ENCODE results near the gene MSH5. TPM values are rescaled to one million over a fixed set of nuclear protein-coding genes. Genes with fewer than 3 reads are reported as not detected.

Gene MSH5
- polyA plus RNA-seq, 1 donor from 2014 or later, result 7.8 TPM

DNA sequence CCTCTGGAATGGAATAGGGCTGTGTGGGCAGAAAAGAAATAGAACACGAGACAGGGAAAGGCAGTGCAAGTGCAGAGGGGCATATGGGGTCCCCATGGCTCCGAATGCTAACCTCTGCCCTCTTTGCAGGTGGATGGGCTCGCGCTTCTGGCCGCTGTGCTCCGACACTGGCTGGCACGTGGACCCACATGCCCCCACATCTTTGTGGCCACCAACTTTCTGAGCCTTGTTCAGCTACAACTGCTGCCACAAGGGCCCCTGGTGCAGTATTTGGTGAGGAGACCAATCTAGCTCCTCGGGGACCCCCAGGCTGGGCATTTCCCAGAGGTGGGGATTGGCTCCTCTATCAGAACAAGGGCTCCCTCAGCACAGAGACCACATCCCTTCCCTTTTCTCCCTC, 21.5 kb downstream of the MSH5 start:
- no peaks in the 10 kb centered on the region for H3K79me2 ChIP-seq (replicated peaks; ENCODE audit: insufficient read depth, low read length)
- H3K36me3 ChIP-seq (ENCODE audit: insufficient read depth, low read length), result no peaks in the 10 kb centered on the region
- no peak overlapping the region for H3K4me2 ChIP-seq (ENCODE audit: low read length)
- no peaks in the 10 kb centered on the region for H3K9me3 ChIP-seq (ENCODE audit: low read length)
- no peak overlapping the region for H3K9ac ChIP-seq (ENCODE audit: low read length)
- no peak overlapping the region for H3K4me3 ChIP-seq (ENCODE audit: low read length)
- H3F3A ChIP-seq (ENCODE audit: insufficient read depth, low read length, poor library complexity, severe bottlenecking), result no peaks in the 10 kb centered on the region
- H3K27me3 ChIP-seq (ENCODE audit: insufficient read depth, low read depth, low read length), result no peaks in the 10 kb centered on the region
- H3K9me2 ChIP-seq (ENCODE audit: insufficient read depth, low read length), result no peaks in the 10 kb centered on the region
- TF ChIP-seq SMC3 (conservative IDR thresholded peaks at IDR 0.05; ENCODE audit: poor library complexity), result no peak
- TF ChIP-seq RAD21 (conservative IDR thresholded peaks at IDR 0.05), result no peak
- no peak overlapping the region for H2AFZ ChIP-seq (ENCODE audit: low read depth, low read length)
- no peak overlapping the region for H3K27ac ChIP-seq (ENCODE audit: low read length)
- no peaks in the 10 kb centered on the region for H4K20me1 ChIP-seq (ENCODE audit: insufficient read depth)

DNA sequence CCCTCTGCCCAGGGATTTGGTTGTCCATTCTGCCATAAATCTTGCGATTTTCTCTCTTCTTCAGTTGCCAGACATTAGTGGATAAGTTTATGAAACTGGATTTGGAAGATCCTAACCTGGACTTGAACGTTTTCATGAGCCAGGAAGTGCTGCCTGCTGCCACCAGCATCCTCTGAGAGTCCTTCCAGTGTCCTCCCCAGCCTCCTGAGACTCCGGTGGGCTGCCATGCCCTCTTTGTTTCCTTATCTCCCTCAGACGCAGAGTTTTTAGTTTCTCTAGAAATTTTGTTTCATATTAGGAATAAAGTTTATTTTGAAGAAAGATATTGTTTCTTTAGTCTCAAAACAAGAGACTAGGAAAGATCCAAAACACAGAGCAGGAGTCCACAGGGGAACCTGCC, 22.6 kb downstream of the MSH5 start, which contains the start of gene SAPCD1:
SAPCD1 (plus strand) TSS at position 301 of the 400 bp plus-strand sequence. CDS start 399 bp downstream, outside the sequence.
- no peaks in the 10 kb centered on the region for H4K20me1 ChIP-seq (ENCODE audit: insufficient read depth)
- no peak within 1 kb of the TSS for H3K9ac ChIP-seq (ENCODE audit: low read length)
- no peaks in the 10 kb centered on the region for H3F3A ChIP-seq (ENCODE audit: insufficient read depth, low read length, poor library complexity, severe bottlenecking)
- no peaks in the 10 kb centered on the region for H3K36me3 ChIP-seq (ENCODE audit: insufficient read depth, low read length)
- no peak within 1 kb of the TSS for H3K27ac ChIP-seq (ENCODE audit: low read length)
- TF ChIP-seq RAD21 (conservative IDR thresholded peaks at IDR 0.05), result no peak
- TF ChIP-seq MXI1 (conservative IDR thresholded peaks at IDR 0.05; ENCODE audit: poor library complexity, severe bottlenecking), result no peak
- no peaks in the 10 kb centered on the region for H3K27me3 ChIP-seq (ENCODE audit: insufficient read depth, low read depth, low read length)
- no peak within 1 kb of the TSS for H3K4me3 ChIP-seq (ENCODE audit: low read length)
- no peaks in the 10 kb centered on the region for H3K9me3 ChIP-seq (ENCODE audit: low read length)
- H3K9me2 ChIP-seq (ENCODE audit: insufficient read depth, low read length), result no peaks in the 10 kb centered on the region
- H2AFZ ChIP-seq (ENCODE audit: low read depth, low read length), result no peak within 1 kb of the TSS
- H3K4me2 ChIP-seq (ENCODE audit: low read length), result no peak within 1 kb of the TSS
- H3K79me2 ChIP-seq (replicated peaks; ENCODE audit: insufficient read depth, low read length), result no peaks in the 10 kb centered on the region

DNA sequence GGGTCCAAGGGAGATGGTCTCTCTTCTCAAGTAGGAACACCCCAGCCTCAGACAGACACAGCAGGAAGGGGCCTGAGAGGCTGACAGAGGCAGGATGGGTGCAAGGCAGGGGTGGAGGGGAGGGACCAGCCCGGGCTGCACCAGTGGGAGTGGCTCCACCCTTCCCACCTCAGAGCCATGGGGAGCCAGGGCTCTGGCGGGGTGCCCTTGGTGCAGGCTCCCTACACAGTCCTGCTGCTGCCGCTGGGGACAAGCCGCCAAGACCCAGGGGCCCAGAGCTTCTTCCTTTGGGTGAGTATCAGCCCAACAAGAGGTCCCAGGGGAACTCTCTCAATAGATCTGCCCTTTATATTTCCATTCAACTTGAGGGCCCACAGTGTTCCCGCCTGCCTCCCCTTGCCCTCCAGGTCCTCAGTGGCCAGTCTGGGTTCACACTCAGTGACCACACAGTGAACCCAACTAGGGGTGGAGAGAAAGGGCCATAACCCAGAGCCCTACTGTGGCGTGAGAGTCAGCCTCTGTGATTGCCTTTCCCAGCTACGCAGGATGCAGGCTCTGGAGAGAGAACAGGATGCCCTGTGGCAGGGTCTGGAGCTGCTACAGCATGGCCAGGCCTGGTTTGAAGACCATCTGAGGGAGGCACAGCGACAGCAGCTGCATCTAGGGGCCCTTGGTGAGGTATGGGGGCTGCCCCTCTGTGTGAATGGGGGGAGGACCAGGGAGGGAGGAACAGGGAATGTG, 23.2 kb downstream of the MSH5 start:
- Histone ChIP-seq H3K9me2 (ENCODE audit: insufficient read depth, low read length) (no peaks in the 10 kb centered on the region), H3K4me2 (ENCODE audit: low read length) (no peak overlapping the region), H3K27me3 (ENCODE audit: insufficient read depth, low read depth, low read length) (no peaks in the 10 kb centered on the region), H3K27ac (ENCODE audit: low read length) (no peak overlapping the region), H3K9ac (ENCODE audit: low read length) (no peak overlapping the region), H3F3A (ENCODE audit: insufficient read depth, low read length, poor library complexity, severe bottlenecking) (no peaks in the 10 kb centered on the region), H3K79me2 (replicated peaks; ENCODE audit: insufficient read depth, low read length) (no peaks in the 10 kb centered on the region), H4K20me1 (ENCODE audit: insufficient read depth) (no peaks in the 10 kb centered on the region), H2AFZ (ENCODE audit: low read depth, low read length) (no peak overlapping the region), H3K4me3 (ENCODE audit: low read length) (no peak overlapping the region), H3K9me3 (ENCODE audit: low read length) (no peaks in the 10 kb centered on the region), H3K36me3 (ENCODE audit: insufficient read depth, low read length) (no peaks in the 10 kb centered on the region)
- no peak for TF ChIP-seq EZH2 (IDR thresholded peaks at IDR 0.05; ENCODE audit: borderline replicate concordance, insufficient read depth, low read length, poor library complexity, severe bottlenecking)
- TF ChIP-seq TAF1 (IDR thresholded peaks at IDR 0.05; ENCODE audit: low read depth), result no peak
- TF ChIP-seq POLR2AphosphoS5 (IDR thresholded peaks at IDR 0.05), result no peak

DNA sequence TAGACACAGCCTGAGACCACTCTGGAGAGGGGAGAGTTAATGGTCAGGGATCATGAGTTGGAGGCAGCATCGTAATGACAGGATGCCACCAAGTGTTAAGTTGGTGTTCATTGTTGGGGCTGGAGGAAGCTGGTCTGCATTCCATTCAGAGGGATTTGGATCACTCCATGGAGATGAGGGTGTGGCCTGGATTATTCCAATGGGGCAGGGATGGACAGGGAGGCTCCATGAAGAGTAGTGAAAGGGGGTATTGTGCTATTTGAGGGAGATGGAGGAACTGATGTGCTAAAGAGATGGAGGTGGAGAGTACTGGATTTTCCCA, 23.8 kb downstream of the MSH5 start:
- Histone ChIP-seq H2AFZ (ENCODE audit: low read depth, low read length) (no peak overlapping the region), H3K9me3 (ENCODE audit: low read length) (no peaks in the 10 kb centered on the region), H3K9me2 (ENCODE audit: insufficient read depth, low read length) (no peaks in the 10 kb centered on the region), H4K20me1 (ENCODE audit: insufficient read depth) (no peaks in the 10 kb centered on the region), H3K9ac (ENCODE audit: low read length) (no peak overlapping the region), H3F3A (ENCODE audit: insufficient read depth, low read length, poor library complexity, severe bottlenecking) (no peaks in the 10 kb centered on the region), H3K4me2 (ENCODE audit: low read length) (no peak overlapping the region), H3K36me3 (ENCODE audit: insufficient read depth, low read length) (no peaks in the 10 kb centered on the region), H3K27me3 (ENCODE audit: insufficient read depth, low read depth, low read length) (no peaks in the 10 kb centered on the region), H3K27ac (ENCODE audit: low read length) (no peak overlapping the region), H3K79me2 (replicated peaks; ENCODE audit: insufficient read depth, low read length) (no peaks in the 10 kb centered on the region), H3K4me3 (ENCODE audit: low read length) (no peak overlapping the region)
- TF ChIP-seq, protein P1, sequence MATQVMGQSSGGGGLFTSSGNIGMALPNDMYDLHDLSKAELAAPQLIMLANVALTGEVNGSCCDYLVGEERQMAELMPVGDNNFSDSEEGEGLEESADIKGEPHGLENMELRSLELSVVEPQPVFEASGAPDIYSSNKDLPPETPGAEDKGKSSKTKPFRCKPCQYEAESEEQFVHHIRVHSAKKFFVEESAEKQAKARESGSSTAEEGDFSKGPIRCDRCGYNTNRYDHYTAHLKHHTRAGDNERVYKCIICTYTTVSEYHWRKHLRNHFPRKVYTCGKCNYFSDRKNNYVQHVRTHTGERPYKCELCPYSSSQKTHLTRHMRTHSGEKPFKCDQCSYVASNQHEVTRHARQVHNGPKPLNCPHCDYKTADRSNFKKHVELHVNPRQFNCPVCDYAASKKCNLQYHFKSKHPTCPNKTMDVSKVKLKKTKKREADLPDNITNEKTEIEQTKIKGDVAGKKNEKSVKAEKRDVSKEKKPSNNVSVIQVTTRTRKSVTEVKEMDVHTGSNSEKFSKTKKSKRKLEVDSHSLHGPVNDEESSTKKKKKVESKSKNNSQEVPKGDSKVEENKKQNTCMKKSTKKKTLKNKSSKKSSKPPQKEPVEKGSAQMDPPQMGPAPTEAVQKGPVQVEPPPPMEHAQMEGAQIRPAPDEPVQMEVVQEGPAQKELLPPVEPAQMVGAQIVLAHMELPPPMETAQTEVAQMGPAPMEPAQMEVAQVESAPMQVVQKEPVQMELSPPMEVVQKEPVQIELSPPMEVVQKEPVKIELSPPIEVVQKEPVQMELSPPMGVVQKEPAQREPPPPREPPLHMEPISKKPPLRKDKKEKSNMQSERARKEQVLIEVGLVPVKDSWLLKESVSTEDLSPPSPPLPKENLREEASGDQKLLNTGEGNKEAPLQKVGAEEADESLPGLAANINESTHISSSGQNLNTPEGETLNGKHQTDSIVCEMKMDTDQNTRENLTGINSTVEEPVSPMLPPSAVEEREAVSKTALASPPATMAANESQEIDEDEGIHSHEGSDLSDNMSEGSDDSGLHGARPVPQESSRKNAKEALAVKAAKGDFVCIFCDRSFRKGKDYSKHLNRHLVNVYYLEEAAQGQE (IDR thresholded peaks at IDR 0.05; ENCODE audit: borderline replicate concordance), result no peak
- TF ChIP-seq EP300 (conservative IDR thresholded peaks at IDR 0.05; ENCODE audit: poor library complexity, severe bottlenecking), result no peak
- no peak for TF ChIP-seq SMC3 (conservative IDR thresholded peaks at IDR 0.05; ENCODE audit: poor library complexity)
- no peak for TF ChIP-seq TAF1 (IDR thresholded peaks at IDR 0.05; ENCODE audit: low read depth)
- TF ChIP-seq EZH2 (IDR thresholded peaks at IDR 0.05; ENCODE audit: borderline replicate concordance, insufficient read depth, low read length, poor library complexity, severe bottlenecking), result no peak
- no peak for TF ChIP-seq RAD21 (conservative IDR thresholded peaks at IDR 0.05)
- TF ChIP-seq, protein P2, sequence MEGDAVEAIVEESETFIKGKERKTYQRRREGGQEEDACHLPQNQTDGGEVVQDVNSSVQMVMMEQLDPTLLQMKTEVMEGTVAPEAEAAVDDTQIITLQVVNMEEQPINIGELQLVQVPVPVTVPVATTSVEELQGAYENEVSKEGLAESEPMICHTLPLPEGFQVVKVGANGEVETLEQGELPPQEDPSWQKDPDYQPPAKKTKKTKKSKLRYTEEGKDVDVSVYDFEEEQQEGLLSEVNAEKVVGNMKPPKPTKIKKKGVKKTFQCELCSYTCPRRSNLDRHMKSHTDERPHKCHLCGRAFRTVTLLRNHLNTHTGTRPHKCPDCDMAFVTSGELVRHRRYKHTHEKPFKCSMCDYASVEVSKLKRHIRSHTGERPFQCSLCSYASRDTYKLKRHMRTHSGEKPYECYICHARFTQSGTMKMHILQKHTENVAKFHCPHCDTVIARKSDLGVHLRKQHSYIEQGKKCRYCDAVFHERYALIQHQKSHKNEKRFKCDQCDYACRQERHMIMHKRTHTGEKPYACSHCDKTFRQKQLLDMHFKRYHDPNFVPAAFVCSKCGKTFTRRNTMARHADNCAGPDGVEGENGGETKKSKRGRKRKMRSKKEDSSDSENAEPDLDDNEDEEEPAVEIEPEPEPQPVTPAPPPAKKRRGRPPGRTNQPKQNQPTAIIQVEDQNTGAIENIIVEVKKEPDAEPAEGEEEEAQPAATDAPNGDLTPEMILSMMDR (IDR thresholded peaks at IDR 0.05; ENCODE audit: poor library complexity, severe bottlenecking), result no peak
- no peak for TF ChIP-seq MXI1 (conservative IDR thresholded peaks at IDR 0.05; ENCODE audit: poor library complexity, severe bottlenecking)
- TF ChIP-seq POLR2AphosphoS5 (IDR thresholded peaks at IDR 0.05), result no peak

All from neural cell (in vitro differentiated cells).